Measurements from ENCODE around the gene GP2. TPM values are rescaled to one million over a fixed set of nuclear protein-coding genes. Genes with fewer than 3 reads are reported as not detected.

The GP2 gene
- total RNA-seq, 6 experiments from 2014 or later = 0.12 TPM; not detected in 5

DNA sequence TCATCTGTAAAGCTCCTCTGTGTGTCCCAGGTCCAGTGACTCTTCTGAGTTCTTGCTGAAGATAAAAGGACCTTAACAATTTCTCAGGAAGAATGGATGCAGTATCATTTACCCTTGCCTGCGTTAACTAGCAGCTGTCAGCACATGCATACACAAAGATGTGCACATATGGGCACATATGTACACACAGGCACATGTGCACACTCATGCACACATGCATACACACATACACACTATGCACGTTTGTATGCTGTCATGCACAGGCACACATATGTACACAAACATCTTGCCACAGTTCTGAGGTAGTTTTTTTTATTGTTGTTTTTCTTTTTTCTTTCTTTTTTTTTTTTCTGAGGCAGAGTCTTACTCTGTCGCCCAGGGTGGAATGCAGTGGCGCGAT is 24.9 kb downstream of the GP2 start:
- ATAC-seq = no peak
- intact Hi-C loops (cut with DNase I) = loop anchor here in 1 of 2 donors (10.0 kb wide), 1 partner anchor 398 kb away; no protein-coding TSS in a partner anchor

DNA sequence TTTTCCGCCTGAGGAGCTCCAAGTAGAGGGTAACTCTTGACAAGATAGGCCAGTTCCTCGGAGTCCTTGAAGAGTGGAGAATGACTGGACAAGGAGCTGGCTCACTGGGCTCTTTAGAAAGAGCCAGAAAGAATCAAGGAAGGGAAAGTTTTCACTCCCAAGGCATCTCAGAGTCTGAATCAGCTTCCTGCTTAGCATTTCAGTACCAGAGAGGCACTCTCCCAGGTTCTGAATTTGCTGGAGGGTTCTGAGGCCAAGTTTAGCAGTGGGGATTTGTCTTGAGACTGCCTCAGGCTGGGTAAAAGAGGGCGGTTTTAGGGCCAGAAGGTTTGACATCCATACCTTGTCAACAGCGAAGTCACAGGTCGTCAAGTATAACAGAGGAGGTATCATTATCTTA is 25.5 kb downstream of the GP2 start:
- ATAC-seq (no peak), DNase-seq (no peak)
- Histone ChIP-seq H3K27me3 (no peaks in the 10 kb centered on the region), H3K27ac (no peak overlapping the region), H3K4me1 (no peaks in the 10 kb centered on the region), H3K4me3 (no peak overlapping the region), H3K9me3 (no peaks in the 10 kb centered on the region), H3K36me3 (no peaks in the 10 kb centered on the region)
- WGBS (ENCODE audit: insufficient coverage, low coverage, low lambda C conversion rate, missing lambda C conversion rate) = 26% methylated on average over 5 of the region's 5 CpGs
- no peak for TF ChIP-seq POLR2A (IDR thresholded peaks at IDR 0.05)
- TF ChIP-seq, protein P1, sequence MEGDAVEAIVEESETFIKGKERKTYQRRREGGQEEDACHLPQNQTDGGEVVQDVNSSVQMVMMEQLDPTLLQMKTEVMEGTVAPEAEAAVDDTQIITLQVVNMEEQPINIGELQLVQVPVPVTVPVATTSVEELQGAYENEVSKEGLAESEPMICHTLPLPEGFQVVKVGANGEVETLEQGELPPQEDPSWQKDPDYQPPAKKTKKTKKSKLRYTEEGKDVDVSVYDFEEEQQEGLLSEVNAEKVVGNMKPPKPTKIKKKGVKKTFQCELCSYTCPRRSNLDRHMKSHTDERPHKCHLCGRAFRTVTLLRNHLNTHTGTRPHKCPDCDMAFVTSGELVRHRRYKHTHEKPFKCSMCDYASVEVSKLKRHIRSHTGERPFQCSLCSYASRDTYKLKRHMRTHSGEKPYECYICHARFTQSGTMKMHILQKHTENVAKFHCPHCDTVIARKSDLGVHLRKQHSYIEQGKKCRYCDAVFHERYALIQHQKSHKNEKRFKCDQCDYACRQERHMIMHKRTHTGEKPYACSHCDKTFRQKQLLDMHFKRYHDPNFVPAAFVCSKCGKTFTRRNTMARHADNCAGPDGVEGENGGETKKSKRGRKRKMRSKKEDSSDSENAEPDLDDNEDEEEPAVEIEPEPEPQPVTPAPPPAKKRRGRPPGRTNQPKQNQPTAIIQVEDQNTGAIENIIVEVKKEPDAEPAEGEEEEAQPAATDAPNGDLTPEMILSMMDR (IDR thresholded peaks at IDR 0.05) = no peak
- intact Hi-C loops (cut with DNase I) = loop anchor here in 1 of 2 donors (10.0 kb wide), 1 partner anchor 397 kb away; no protein-coding TSS in a partner anchor

More for the DNA sequence above, 24.9 kb downstream of the GP2 start:
- Histone ChIP-seq H3K9me3 (no peaks in the 10 kb centered on the region), H3K4me1 (no peaks in the 10 kb centered on the region), H3K27me3 (no peaks in the 10 kb centered on the region), H3K27ac (no peak overlapping the region), H3K36me3 (no peaks in the 10 kb centered on the region), H3K4me3 (no peak overlapping the region)
- TF ChIP-seq, protein P1 (IDR thresholded peaks at IDR 0.05) = no peak
- TF ChIP-seq POLR2A (IDR thresholded peaks at IDR 0.05) = no peak
- no peak for DNase-seq
- WGBS (ENCODE audit: insufficient coverage, low coverage, low lambda C conversion rate, missing lambda C conversion rate) = 50% methylated on average over 4 of the region's 5 CpGs

DNA sequence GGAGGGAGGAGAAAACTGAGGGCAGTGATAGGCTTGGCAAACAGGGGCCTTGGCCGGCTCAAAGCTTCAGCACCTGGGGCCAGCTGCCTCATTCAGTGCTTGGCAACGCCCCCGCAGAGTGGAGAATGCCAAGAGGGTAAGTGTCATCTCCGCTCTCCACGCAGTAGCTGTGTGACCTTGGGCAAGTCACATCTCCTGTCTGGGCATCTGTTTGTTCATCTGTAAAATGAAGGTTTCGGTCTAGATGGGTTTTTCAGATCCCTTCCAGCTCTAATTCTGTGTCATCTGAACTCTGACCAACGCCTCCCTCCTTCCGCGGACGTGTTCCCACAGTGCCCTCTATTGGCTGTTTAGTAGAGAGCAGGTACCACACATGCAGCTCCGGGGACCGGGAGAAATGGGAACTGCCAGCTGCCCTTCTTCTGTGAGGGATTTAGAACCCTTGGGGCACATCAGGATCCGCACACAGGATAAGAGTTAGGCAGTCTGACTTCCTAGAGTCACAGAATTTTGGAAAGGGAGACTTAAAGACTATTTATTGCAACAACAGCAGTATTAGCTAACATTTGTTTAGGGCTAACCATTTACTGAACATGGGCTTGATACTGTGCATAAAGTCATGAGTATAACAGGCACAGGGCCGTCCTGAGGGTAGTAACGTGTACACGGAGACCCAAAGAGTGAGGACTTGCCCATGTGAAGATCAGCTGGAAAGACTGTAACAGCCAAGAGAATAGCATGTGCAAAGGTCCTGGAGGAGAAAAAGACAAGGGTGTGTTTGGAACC is 26.8 kb downstream of the GP2 start:
- TF ChIP-seq, protein P1 (IDR thresholded peaks at IDR 0.05) = peak; percentile 61 to 79 (median 77)
- no peak for TF ChIP-seq POLR2A (IDR thresholded peaks at IDR 0.05)
- ATAC-seq (peak; percentile 98 to 99 (median 98)), DNase-seq (peak; percentile 42 to 66 (median 57))
- intact Hi-C loops (cut with DNase I) = loop anchor here in 1 of 2 donors (10.0 kb wide), 1 partner anchor 396 kb away; no protein-coding TSS in a partner anchor
- Histone ChIP-seq H3K9me3 (no peaks in the 10 kb centered on the region), H3K4me1 (no peaks in the 10 kb centered on the region), H3K27ac (no peak overlapping the region), H3K27me3 (no peaks in the 10 kb centered on the region), H3K4me3 (no peak overlapping the region), H3K36me3 (no peaks in the 10 kb centered on the region)
- WGBS (ENCODE audit: insufficient coverage, low coverage, low lambda C conversion rate, missing lambda C conversion rate) = 14% methylated on average over 15 of the region's 16 CpGs

DNA sequence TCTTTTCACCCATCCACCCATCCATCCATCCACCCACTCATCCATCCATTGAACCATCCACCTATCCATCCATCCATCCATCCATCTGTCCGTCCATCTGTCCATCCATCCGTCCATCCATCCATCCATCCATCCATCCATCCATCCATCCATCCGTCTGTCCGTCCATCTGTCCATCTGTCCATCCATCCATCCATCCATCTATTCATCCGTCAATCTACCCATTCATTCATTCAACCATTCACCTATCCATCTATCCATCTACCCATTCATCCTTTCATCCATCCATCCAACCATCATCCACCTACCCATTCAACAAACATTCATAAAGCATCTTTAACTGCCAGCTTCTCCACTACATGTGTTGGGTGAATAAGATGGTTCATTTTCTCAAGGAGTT is 28.9 kb downstream of the GP2 start:
- DNase-seq (no peak), ATAC-seq (no peak)
- Histone ChIP-seq H3K9me3 (no peaks in the 10 kb centered on the region), H3K4me3 (no peak overlapping the region), H3K27ac (no peak overlapping the region), H3K36me3 (no peaks in the 10 kb centered on the region), H3K4me1 (no peaks in the 10 kb centered on the region), H3K27me3 (no peaks in the 10 kb centered on the region)
- 22% methylated on average over 5 of the region's 5 CpGs for WGBS (ENCODE audit: insufficient coverage, low coverage, low lambda C conversion rate, missing lambda C conversion rate)
- intact Hi-C loops (cut with DNase I) = loop anchor here in 1 of 2 donors (10.0 kb wide), 1 partner anchor 394 kb away; no protein-coding TSS in a partner anchor
- TF ChIP-seq POLR2A (IDR thresholded peaks at IDR 0.05) = no peak
- TF ChIP-seq, protein P1 (IDR thresholded peaks at IDR 0.05) = no peak

All from right lobe of liver (tissue), 6 donors.